ENCODE results near the gene GLRX. TPM values are rescaled to one million over a fixed set of nuclear protein-coding genes. Genes with fewer than 3 reads are reported as not detected.

GLRX gene
- polyA plus RNA-seq, 2 of the 4 experiments (the other 2 are of a cell fraction) = 106 to 329 TPM

DNA sequence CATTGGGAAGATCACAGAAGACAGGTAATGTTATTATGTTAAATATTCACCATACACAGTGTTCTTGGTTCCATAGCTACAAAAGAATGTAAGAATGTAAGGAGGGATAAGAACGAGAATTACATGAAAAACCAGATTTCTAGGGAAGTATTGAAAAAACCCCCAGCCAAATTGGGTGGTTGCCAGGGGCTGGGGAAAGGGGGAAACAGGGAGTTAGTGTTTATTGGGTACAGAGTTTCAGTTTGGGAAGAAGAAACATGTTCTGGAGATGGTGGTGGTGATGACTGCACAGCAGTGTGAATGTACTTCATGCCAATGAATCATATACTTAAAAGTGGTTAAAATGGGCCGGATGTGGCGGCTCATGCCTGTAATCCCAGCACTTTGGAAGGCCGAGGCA is 40.3 kb downstream of the GLRX start:
- 93% methylated on average over 4 of the region's 4 CpGs for WGBS (ENCODE audit: missing lambda C conversion rate)
- POLR2A ChIA-PET = interaction anchor here (2.1 kb wide), 1 partner anchor 41 kb away, joined by 20 read pairs; the partner anchor contains the start of gene GLRX
- no peak for FAIRE-seq

DNA sequence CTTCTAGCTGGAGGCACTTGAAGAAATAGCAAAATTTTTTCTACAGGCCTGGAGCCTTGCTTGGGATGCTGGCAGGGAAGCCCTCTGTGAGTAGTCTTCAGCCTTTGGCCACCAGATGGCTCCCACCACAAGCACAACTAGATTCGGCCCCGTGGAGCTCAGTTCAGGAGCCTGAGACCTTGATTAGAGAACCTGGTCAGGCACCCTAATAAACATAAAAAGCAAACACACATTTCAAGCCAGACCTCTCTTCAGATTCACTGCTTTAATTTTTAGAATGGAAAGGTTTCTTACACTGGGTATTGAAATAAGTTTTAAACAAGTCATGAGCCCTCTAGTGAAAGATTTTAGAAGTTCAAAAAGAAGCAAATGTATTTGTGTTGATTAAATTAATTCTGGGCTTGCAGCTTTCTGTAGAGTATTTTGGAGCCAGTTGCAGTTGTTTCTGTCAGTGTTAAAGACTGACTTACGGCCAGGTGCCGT is 41.4 kb downstream of the GLRX start:
- CTCF ChIA-PET = interaction anchor here (0.6 to 16.1 kb wide), 55 partner anchors 10 to 1380 kb away, joined by 3 to 469 read pairs (median 7); partner anchors contain the start of genes GLRX, RFESD and RHOBTB3
- Histone ChIP-seq H3K4me1 (peaks cover 7% of the 10 kb centered on the region; the same call in 2 of the 3 replicates), H3K4me2 (peak overlapping the region; percentile 41; the same call in 2 of the 3 replicates), H3K27ac (peak overlapping the region; percentile 50 to 65), H3K9me3 (no peaks in the 10 kb centered on the region), H3K4me3 (no peak overlapping the region)
- peak; percentile 73 to 85 for DNase-seq (ENCODE audit: low read depth in 1 of 2, low spot score in 1 of 2)
- no peak for FAIRE-seq
- POLR2A ChIA-PET = interaction anchor here (1.0 to 2.1 kb wide), 4 partner anchors 42 to 134 kb away, joined by 3 to 20 read pairs (median 13); partner anchors contain the start of genes GLRX and RFESD
- ATAC-seq = peak; percentile 100
- 7% methylated on average over 4 of the region's 4 CpGs for WGBS (ENCODE audit: missing lambda C conversion rate)
- TF ChIP-seq HES2 (IDR thresholded peaks at IDR 0.05) = no peak
- TF ChIP-seq, protein P1, sequence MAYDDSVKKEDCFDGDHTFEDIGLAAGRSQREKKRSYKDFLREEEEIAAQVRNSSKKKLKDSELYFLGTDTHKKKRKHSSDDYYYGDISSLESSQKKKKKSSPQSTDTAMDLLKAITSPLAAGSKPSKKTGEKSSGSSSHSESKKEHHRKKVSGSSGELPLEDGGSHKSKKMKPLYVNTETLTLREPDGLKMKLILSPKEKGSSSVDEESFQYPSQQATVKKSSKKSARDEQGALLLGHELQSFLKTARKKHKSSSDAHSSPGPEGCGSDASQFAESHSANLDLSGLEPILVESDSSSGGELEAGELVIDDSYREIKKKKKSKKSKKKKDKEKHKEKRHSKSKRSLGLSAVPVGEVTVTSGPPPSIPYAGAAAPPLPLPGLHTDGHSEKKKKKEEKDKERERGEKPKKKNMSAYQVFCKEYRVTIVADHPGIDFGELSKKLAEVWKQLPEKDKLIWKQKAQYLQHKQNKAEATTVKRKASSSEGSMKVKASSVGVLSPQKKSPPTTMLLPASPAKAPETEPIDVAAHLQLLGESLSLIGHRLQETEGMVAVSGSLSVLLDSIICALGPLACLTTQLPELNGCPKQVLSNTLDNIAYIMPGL (CRISPR knock-in tag; IDR thresholded peaks at IDR 0.05; ENCODE audit: borderline replicate concordance) = no peak
- TF ChIP-seq HDAC2 (IDR thresholded peaks at IDR 0.05) = no peak
- peak; percentile 99 for TF ChIP-seq SMC3 (IDR thresholded peaks at IDR 0.05)
- TF ChIP-seq RARB (CRISPR knock-in tag; IDR thresholded peaks at IDR 0.05) = no peak
- TF ChIP-seq HOXA7 (CRISPR knock-in tag; IDR thresholded peaks at IDR 0.05) = no peak
- peak; percentile 100 for TF ChIP-seq CTCF (IDR thresholded peaks at IDR 0.05)
- no peak for TF ChIP-seq MAZ (IDR thresholded peaks at IDR 0.05; ENCODE audit: borderline replicate concordance, low read depth, low read length)
- 0 out of 2 replicates have a peak, but pooled peaks have one; percentile 22 for TF ChIP-seq MAX (IDR thresholded peaks at IDR 0.05)
- peak; percentile 95 to 99 for TF ChIP-seq RAD21 (conservative IDR thresholded peaks at IDR 0.05 in 1 of 2, IDR thresholded peaks at IDR 0.05 in 1 of 2)
- TF ChIP-seq FOSB (CRISPR knock-in tag; IDR thresholded peaks at IDR 0.05) = no peak
- TF ChIP-seq RCOR1 (IDR thresholded peaks at IDR 0.05; ENCODE audit: low read depth, low read length) = no peak

More for the DNA sequence above, 40.3 kb downstream of the GLRX start:
- Histone ChIP-seq H3K4me2 (no peak overlapping the region), H3K9me3 (no peaks in the 10 kb centered on the region), H3K4me3 (no peak overlapping the region), H3K27ac (no peak overlapping the region; a peak in 1 of 6 replicates), H3K4me1 (peaks cover 7% of the 10 kb centered on the region; the same call in 2 of the 3 replicates)
- ATAC-seq (no peak), DNase-seq (ENCODE audit: low read depth in 1 of 2, low spot score in 1 of 2) (no peak)
- no peak for TF ChIP-seq FOSB (CRISPR knock-in tag; IDR thresholded peaks at IDR 0.05)
- no peak for TF ChIP-seq JUNB (IDR thresholded peaks at IDR 0.05)
- no peak for TF ChIP-seq MAZ (IDR thresholded peaks at IDR 0.05; ENCODE audit: borderline replicate concordance, low read depth, low read length)
- no peak for TF ChIP-seq EP300 (IDR thresholded peaks at IDR 0.05)
- no peak for TF ChIP-seq GATA3 (IDR thresholded peaks at IDR 0.05; ENCODE audit: borderline replicate concordance)
- no peak for TF ChIP-seq POLR2A (IDR thresholded peaks at IDR 0.05; ENCODE audit: low read length)
- no peak for TF ChIP-seq HOXB13 (CRISPR knock-in tag; IDR thresholded peaks at IDR 0.05; ENCODE audit: low read depth)
- TF ChIP-seq TFCP2L1 (CRISPR knock-in tag; IDR thresholded peaks at IDR 0.05) = no peak
- CTCF ChIA-PET = interaction anchor here (1.0 to 16.1 kb wide), 29 partner anchors 10 to 909 kb away, joined by 3 to 469 read pairs (median 9); partner anchors contain the start of genes GLRX, RFESD and RHOBTB3

DNA sequence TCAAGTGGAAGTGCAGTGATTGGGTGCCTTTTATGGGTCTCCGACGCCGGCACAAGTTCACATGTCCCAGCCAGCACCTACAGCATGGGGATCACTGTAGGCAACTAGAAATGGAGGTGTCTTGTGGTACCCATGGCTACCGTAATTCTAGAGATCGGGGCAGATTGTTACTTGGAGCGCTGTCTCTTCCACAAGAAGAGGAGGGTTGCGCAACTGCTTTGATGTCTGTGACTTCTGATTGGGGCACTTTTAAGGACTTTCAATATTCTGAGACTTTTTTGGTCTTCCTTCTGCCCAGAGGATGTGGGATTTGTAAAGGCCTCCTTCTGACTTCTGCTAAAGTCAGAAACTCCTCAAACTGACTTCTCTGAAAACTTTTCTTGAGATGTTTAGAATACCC is 41.9 kb downstream of the GLRX start:
- Histone ChIP-seq H3K4me1 (peaks cover 7% of the 10 kb centered on the region; the same call in 2 of the 3 replicates), H3K4me2 (no peak overlapping the region), H3K9me3 (no peaks in the 10 kb centered on the region), H3K27ac (peak overlapping the region; percentile 50 to 65; a peak in 3 of 6 replicates), H3K4me3 (no peak overlapping the region)
- no peak for ATAC-seq
- no peak for DNase-seq (ENCODE audit: low read depth in 1 of 2, low spot score in 1 of 2)
- ChIA-PET CTCF (interaction anchor here (0.6 to 16.1 kb wide), 49 partner anchors 10 to 1089 kb away, joined by 3 to 469 read pairs (median 7); partner anchors contain the start of genes GLRX, RFESD and RHOBTB3), POLR2A (interaction anchor here (1.0 to 2.1 kb wide), 4 partner anchors 42 to 134 kb away, joined by 3 to 20 read pairs (median 13); partner anchors contain the start of genes GLRX and RFESD)
- TF ChIP-seq PHF8 (IDR thresholded peaks at IDR 0.05; ENCODE audit: borderline replicate concordance, low read depth) = no peak
- TF ChIP-seq CEBPB (IDR thresholded peaks at IDR 0.05) = peak; percentile 91 to 95
- WGBS (ENCODE audit: missing lambda C conversion rate) = 91% methylated on average over 7 of the region's 7 CpGs
- no peak for FAIRE-seq

Data from A549 (cell line).